Measurements from ENCODE around the gene CAPN9.

The CAPN9 gene

GRCh38 chr1:230781594-230781993, 34.4 kb downstream of the CAPN9 start:
- DNase-seq (ENCODE audit: low spot score), result peak; percentile 59
- TF ChIP-seq, protein P1, sequence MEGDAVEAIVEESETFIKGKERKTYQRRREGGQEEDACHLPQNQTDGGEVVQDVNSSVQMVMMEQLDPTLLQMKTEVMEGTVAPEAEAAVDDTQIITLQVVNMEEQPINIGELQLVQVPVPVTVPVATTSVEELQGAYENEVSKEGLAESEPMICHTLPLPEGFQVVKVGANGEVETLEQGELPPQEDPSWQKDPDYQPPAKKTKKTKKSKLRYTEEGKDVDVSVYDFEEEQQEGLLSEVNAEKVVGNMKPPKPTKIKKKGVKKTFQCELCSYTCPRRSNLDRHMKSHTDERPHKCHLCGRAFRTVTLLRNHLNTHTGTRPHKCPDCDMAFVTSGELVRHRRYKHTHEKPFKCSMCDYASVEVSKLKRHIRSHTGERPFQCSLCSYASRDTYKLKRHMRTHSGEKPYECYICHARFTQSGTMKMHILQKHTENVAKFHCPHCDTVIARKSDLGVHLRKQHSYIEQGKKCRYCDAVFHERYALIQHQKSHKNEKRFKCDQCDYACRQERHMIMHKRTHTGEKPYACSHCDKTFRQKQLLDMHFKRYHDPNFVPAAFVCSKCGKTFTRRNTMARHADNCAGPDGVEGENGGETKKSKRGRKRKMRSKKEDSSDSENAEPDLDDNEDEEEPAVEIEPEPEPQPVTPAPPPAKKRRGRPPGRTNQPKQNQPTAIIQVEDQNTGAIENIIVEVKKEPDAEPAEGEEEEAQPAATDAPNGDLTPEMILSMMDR (IDR thresholded peaks at IDR 0.05; ENCODE audit: extremely low read depth, missing control alignments), result no peak

DNA sequence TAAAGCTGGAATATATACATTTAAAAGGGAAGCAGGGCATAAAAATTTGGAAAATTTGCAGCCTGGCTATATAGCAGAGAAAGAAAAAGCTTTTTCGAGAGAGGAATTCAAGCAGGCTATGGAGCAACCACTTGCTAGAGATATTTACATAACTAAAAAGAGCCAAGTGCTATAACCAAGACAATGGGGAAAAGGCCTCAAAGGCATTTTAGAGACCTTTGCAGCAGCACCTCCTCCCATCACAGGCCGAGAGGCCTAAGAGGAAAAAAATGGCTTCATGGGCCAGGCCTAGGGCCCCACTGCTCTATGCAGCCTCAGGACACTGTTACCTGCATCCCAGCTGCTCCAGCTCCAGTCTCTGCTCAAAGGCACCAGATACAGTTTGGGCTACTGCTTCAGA, 37.0 kb downstream of the CAPN9 start:
- TF ChIP-seq, protein P1 (IDR thresholded peaks at IDR 0.05; ENCODE audit: extremely low read depth, missing control alignments), result no peak
- DNase-seq (ENCODE audit: low spot score), result no peak

GRCh38 chr1:230785636-230786384, 38.6 kb downstream of the CAPN9 start:
- no peak for DNase-seq (ENCODE audit: low spot score)
- TF ChIP-seq, protein P1 (IDR thresholded peaks at IDR 0.05; ENCODE audit: extremely low read depth, missing control alignments), result no peak

- TF ChIP-seq, protein P1 (IDR thresholded peaks at IDR 0.05; ENCODE audit: extremely low read depth, missing control alignments), result no peak
- DNase-seq (ENCODE audit: low spot score), result no peak
Observed at GRCh38 chr1:230786385-230786753, 39.2 kb downstream of the CAPN9 start.

DNA sequence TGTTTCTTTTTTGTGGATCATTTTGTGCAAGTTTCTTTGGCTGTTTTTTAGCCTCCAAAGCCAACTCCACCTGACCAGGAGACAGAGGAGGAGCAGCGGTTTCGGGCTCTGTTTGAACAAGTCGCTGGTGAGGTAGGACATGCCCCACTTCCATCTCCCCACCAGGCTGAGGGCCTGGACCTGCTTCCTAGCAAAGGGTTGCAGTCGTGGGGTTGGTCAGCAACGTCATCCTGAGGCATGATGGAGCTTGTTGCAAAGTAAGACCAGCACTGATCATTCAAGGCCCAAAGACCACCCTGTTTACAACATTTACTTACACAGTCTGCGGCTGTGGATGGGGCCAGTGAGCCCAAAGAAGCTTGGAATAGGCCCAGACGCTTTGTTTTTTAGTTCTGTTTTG, 40.3 kb downstream of the CAPN9 start:
- TF ChIP-seq, protein P1 (IDR thresholded peaks at IDR 0.05; ENCODE audit: extremely low read depth, missing control alignments), result no peak
- DNase-seq (ENCODE audit: low spot score), result no peak

GRCh38 chr1:230788561-230789275, 41.5 kb downstream of the CAPN9 start:
- TF ChIP-seq, protein P1 (IDR thresholded peaks at IDR 0.05; ENCODE audit: extremely low read depth, missing control alignments), result no peak
- DNase-seq (ENCODE audit: low spot score), result no peak

DNA sequence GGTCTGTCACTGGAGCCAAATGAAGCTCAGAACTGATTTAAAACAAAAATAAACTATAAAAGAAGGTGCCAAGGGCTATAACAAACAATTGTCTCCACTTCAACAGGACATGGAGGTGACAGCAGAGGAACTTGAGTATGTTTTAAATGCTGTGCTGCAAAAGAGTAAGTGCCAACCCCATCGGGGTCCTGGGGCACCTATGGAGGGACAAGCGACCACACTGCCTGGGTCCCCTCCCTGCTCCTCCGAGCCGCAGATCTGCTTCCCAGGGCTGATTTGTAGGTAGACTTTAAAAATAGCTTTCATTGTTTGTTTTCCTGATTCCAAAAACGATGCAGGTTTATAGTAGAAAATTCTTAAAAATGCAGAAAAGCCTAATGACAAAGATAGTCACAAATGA, 42.8 kb downstream of the CAPN9 start:
- TF ChIP-seq, protein P1 (IDR thresholded peaks at IDR 0.05; ENCODE audit: extremely low read depth, missing control alignments), result no peak

More for the DNA sequence above, 42.8 kb downstream of the CAPN9 start:
- DNase-seq (ENCODE audit: low spot score), result no peak

All from GM20000 (cell line).